ENCODE results near the gene PICK1. TPM values are rescaled to one million over a fixed set of nuclear protein-coding genes. Genes with fewer than 3 reads are reported as not detected.
"Not testable (repeated sequence)": the region's sequence is repeated elsewhere in the genome, so short reads cannot be mapped to it uniquely, and the experiment has no call there.

PICK1 gene
- total RNA-seq, 2 experiments from 2014 or later = 14.9 to 17.2 TPM

DNA sequence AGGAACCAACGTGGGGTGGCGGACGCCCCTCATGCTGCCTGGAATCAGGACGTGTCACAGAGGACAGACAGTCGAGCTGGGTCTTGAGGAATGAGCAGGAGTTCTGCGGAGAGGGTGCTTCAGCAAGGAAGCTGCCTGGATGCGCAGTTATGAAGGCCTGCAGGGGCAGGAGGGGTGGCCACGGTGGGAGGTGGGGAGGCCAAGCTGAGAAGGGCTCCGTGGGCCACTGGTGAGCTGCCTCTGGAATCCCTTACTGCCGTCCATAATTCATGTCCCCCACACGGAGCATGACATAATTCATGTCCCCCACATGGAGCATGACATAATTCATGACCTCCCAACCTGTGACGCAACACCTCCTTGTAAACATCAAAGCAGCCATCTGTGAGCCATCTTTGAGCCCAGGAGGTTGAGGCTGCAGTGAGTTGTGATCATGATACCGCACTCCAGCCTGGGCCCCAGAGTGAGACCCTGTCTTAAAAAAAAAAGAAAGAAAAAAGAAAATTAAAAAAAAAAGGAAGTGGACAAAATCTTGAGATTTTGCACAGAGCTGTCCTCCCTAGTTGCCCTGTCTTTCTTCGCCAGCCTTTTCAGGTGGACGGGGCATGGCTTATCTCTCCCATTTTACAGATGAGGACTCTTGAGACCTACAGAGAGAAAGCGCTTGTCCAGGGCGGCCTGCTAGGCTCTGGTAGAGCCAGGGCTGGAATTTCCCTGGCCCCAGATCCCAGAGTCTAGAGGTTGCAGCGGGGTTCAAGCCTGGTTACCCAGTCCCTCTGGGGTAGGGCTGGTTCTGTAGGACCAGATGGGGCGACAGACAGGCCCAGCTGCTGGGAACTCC, 24.3 kb upstream of the PICK1 start:
- CTCF ChIA-PET = no interaction called here
- Mint-ChIP-seq H3K4me3 (no peak overlapping the region), H3K27ac (no peak overlapping the region), H3K4me1 (no peaks in the 10 kb centered on the region), H3K36me3 (ENCODE audit: low read depth) (no peaks in the 10 kb centered on the region), H3K9me3 (ENCODE audit: low read depth) (no peaks in the 10 kb centered on the region), H3K27me3 (no peaks in the 10 kb centered on the region)
- POLR2A ChIA-PET = no interaction called here
- ATAC-seq = no peak
- no peak for DNase-seq
- intact Hi-C loops (cut with DNase I, micrococcal nuclease) = no loop called here

DNA sequence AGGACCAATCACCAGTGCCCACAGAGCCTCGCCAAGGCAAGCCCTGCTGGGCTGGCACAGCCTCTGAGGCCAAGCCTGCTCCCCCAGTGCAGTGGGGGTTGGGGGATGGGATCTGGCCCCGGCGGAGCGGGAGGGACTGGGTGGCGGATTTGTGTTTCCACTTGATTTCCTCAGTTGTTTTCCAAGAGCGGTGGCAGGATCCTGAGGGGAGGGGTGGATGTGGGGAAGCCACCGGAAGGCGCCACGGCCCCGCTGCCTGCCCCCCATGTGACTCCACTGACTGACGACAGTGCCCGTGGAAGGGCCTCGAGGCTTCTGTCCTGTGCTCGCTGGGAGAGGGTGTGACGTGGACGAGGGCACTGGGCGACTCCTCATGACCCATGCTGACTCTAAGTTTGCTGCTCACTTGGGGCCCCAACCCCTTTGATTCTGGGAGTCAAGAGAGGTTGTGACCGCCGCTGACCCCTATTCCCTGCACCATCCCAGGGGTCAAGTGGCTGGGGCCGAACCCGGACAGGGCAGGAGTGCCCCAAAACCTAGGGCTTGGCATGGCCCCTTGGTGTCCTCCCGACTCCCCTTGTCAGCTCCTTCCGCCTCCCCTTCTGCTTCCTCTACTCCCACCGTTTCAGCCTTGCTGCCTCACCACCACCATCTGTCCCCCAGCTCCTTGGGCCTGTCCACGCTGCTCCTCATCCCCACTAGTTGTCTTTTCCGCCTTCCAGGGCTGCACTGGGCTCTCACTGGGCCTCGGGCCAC, 23.5 kb upstream of the PICK1 start:
- POLR2A ChIA-PET = no interaction called here
- no peaks in the 10 kb centered on the region for H3K9me3 Mint-ChIP-seq (ENCODE audit: low read depth)
- H3K27ac Mint-ChIP-seq = no peak overlapping the region
- CTCF ChIA-PET = interaction anchor here (0.6 to 1.2 kb wide), 3 partner anchors 16 to 312 kb away, joined by 3 read pairs; no protein-coding TSS in a partner anchor
- no peaks in the 10 kb centered on the region for H3K27me3 Mint-ChIP-seq
- DNase-seq = no peak
- H3K36me3 Mint-ChIP-seq (ENCODE audit: low read depth) = no peaks in the 10 kb centered on the region
- intact Hi-C loops (cut with DNase I, micrococcal nuclease) = no loop called here
- ATAC-seq = no peak
- H3K4me1 Mint-ChIP-seq = no peaks in the 10 kb centered on the region
- no peak overlapping the region for H3K4me3 Mint-ChIP-seq

DNA sequence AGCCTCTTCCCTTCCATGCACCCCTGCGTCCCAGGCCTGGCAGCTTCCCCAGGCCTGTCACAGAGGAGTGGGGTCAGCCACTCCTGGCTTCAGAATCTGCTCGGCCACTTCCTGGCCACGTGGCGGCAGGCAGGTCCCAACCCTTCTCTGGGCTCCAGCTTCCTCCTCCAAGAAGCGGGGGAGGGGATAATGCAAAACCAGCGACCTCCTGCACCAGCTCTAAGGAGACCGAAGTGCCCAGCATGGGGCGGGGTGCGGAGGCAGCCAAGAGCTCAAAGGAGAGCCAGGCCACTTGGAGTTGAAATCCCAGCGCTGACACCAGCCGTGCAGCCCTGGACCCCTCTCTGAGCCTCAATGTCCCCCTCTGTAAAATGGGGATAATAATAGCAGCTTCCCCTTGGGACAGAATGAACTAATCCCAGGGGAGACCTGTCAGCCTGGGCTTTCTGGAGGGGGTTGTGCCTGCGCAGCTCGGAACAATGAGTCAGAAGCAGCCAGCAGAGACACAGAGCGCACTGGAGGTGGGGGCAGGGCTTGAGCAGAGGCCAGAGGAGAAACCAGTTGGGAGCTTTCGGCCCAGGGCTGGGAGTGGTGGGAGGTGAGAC, 22.8 kb upstream of the PICK1 start:
- no peak for DNase-seq

DNA sequence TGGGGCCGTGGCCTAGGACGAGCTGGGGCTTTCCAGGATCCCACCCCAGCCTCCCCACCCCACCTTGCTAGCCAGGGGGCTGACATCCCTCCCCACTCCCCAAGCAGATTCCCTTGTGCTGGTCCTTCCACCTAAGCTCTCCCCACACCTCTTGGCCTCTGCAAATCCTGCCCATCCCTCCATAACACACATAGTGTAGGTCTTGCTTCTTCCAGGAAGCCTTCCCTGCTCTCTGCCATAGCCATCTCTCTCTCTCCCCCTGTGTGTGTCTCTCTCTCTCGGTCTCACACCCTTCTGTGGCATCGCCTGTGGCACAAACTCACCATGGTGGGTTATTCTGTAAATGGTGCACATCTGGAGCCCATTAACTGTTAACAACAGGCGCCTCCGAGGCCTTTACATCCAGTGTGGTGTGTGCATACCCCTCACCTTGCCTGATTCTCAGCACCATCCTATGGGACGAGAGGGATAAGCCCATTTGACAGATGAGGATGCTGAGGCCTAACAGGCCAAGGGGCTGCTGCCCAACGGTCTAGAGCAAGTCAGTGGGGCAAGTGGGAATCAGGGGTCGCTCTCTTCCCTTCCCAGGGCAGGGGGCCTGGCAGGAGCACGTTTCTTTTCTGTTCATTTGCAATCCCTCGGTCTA, 22.2 kb upstream of the PICK1 start:
- H3K27me3 Mint-ChIP-seq = no peaks in the 10 kb centered on the region
- no peaks in the 10 kb centered on the region for H3K4me1 Mint-ChIP-seq
- H3K4me3 Mint-ChIP-seq = no peak overlapping the region
- H3K36me3 Mint-ChIP-seq (ENCODE audit: low read depth) = no peaks in the 10 kb centered on the region
- no peaks in the 10 kb centered on the region for H3K9me3 Mint-ChIP-seq (ENCODE audit: low read depth)
- CTCF ChIA-PET = no interaction called here
- intact Hi-C loops (cut with DNase I, micrococcal nuclease) = no loop called here
- DNase-seq (no peak), ATAC-seq (no peak)
- POLR2A ChIA-PET = no interaction called here
- H3K27ac Mint-ChIP-seq = no peak overlapping the region

More for the DNA sequence above, 22.8 kb upstream of the PICK1 start:
- no peak overlapping the region for H3K27ac Mint-ChIP-seq
- H3K36me3 Mint-ChIP-seq (ENCODE audit: low read depth) = no peaks in the 10 kb centered on the region
- H3K9me3 Mint-ChIP-seq (ENCODE audit: low read depth) = no peaks in the 10 kb centered on the region
- POLR2A ChIA-PET = no interaction called here
- no peak for ATAC-seq
- intact Hi-C loops (cut with DNase I, micrococcal nuclease) = no loop called here
- no peaks in the 10 kb centered on the region for H3K27me3 Mint-ChIP-seq
- H3K4me3 Mint-ChIP-seq = no peak overlapping the region
- CTCF ChIA-PET = interaction anchor here (0.6 to 1.2 kb wide), 2 partner anchors 18 to 312 kb away, joined by 3 read pairs; no protein-coding TSS in a partner anchor
- H3K4me1 Mint-ChIP-seq = no peaks in the 10 kb centered on the region

DNA sequence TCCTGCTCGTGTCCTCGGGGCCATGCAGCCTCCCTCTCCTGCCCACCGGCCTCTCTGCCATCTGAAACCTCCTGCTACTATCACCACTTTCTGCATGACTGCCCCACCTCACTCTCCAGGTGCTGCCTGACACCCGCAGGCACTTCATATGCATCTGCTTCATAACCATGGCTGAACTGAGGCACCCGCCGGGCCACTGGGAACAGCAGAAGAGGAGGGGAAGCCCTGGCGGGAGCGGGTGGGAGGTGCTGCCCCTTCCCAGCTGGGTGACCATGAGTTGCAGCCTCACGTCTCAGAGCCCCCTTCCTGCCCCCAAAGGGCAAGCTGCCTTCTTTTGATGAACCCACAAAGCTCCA, 21.7 kb upstream of the PICK1 start:
- no peaks in the 10 kb centered on the region for H3K27me3 Mint-ChIP-seq
- DNase-seq (no peak), ATAC-seq (no peak)
- no peaks in the 10 kb centered on the region for H3K36me3 Mint-ChIP-seq (ENCODE audit: low read depth)
- H3K27ac Mint-ChIP-seq = no peak overlapping the region
- intact Hi-C loops (cut with DNase I, micrococcal nuclease) = no loop called here
- no peaks in the 10 kb centered on the region for H3K9me3 Mint-ChIP-seq (ENCODE audit: low read depth)
- H3K4me3 Mint-ChIP-seq = no peak overlapping the region
- no peaks in the 10 kb centered on the region for H3K4me1 Mint-ChIP-seq
- CTCF ChIA-PET = no interaction called here
- POLR2A ChIA-PET = no interaction called here

DNA sequence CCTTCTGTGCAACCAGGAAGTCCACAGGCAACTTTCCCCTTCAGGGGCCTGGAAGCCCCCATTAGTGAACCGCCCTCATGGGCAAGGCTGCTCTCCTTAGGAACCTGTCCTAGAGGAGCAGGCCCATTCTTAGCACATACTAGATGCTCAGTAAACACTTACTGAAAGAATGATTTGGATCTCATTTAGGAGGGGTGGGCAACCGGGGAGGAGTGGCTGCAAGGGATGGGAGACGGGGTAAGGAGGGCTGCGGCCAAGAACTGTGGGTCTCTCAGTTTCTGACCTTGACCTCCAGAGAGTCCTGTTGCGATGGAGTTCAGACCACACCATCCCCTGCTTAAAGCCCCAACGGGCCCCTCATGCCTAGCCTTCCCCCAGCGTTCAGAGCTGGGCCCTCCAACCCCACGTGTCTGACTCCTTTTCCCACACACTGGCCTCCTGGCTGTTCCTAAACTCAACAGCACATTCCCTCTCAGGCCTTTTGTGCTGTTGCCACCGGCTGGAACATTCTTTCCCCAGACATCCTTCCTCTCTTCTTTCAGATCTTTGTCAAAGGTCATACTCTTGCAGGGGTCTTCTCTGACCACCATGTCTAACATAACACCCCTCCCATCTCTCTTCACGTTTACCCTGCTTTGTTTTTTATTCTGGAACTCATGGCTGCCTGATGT, 20.7 kb upstream of the PICK1 start:
- no peak overlapping the region for H3K4me3 Mint-ChIP-seq
- no peaks in the 10 kb centered on the region for H3K27me3 Mint-ChIP-seq
- no peaks in the 10 kb centered on the region for H3K9me3 Mint-ChIP-seq (ENCODE audit: low read depth)
- DNase-seq (no peak), ATAC-seq (no peak)
- ChIA-PET CTCF (interaction anchor here (1.0 kb wide), 1 partner anchor 16 kb away, joined by 3 read pairs; no protein-coding TSS in a partner anchor), POLR2A (no interaction called here)
- H3K27ac Mint-ChIP-seq = no peak overlapping the region
- intact Hi-C loops (cut with DNase I, micrococcal nuclease) = no loop called here
- H3K4me1 Mint-ChIP-seq = no peaks in the 10 kb centered on the region
- H3K36me3 Mint-ChIP-seq (ENCODE audit: low read depth) = no peaks in the 10 kb centered on the region

DNA sequence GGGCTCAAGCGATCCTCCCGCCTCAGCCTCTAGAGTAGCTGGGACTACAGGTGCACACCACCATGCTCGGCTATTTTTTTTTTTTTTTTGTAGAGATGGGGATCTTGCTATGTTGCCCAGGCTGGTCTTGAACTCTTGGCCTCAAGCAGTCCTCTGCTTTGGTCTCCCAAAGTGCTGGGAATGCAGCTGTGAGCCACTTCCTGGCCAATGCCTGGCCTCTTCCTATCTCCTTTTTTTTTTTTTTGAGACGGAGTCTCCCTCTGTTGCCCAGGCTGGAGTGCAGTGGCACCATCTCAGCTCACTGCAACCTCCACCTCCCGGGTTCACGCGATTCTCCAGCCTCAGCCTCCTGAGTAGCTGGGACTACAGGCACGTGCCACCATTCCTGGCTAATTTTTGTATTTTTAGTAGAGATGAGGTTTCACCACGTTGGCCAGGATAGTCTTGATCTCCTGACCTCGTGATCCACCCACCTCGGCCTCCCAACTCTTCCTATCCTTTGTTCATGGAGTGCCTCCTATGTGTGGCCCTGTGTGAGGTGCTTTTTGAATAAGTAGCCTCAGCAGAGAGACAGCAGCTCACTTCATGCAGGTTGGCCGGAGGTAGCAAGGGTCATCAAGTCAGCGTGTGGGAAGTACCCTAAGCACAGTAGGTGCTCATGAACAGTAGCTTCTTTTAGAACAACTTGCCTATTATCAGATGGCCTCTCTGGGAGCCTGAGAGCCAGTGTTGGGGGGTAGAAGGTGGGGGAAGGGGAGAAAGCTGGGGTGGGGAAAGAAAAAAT, 19.6 kb upstream of the PICK1 start:
- CTCF ChIA-PET = interaction anchor here (0.6 to 1.0 kb wide), 3 partner anchors 15 to 71 kb away, joined by 3 to 4 read pairs (median 3); no protein-coding TSS in a partner anchor
- DNase-seq; POLR2A ChIA-PET; H3K36me3 Mint-ChIP-seq (ENCODE audit: low read depth); ATAC-seq; H3K27me3 Mint-ChIP-seq; H3K9me3 Mint-ChIP-seq (ENCODE audit: low read depth); H3K4me3 Mint-ChIP-seq; H3K27ac Mint-ChIP-seq; H3K4me1 Mint-ChIP-seq; intact Hi-C loops (cut with DNase I, micrococcal nuclease): not testable (repeated sequence)

DNA sequence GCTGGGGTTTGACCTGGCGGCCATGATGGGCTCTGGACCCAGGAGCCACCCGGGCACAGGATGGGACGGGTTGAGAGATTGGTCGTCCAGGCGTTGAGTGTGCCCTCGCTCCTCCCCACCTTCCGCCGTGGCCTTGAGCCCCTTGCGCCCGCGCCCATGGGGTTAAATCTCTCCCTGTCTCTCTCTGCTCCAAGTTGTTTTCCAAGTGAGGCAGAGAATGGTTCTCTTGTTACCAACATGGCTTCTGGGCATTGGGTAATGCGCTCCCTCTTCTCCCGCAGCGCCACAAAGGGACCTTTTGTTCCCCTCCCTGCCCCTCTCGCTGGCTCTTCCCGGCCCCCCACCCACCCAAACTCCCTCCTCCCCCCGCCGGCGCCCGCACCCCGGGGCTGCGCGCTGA, 18.8 kb upstream of the PICK1 start:
- intact Hi-C loops (cut with DNase I, micrococcal nuclease) = no loop called here
- DNase-seq (no peak), ATAC-seq (no peak)
- H3K27me3 Mint-ChIP-seq = no peaks in the 10 kb centered on the region
- H3K27ac Mint-ChIP-seq = no peak overlapping the region
- H3K4me3 Mint-ChIP-seq = no peak overlapping the region
- H3K4me1 Mint-ChIP-seq = no peaks in the 10 kb centered on the region
- ChIA-PET CTCF (no interaction called here), POLR2A (no interaction called here)
- H3K36me3 Mint-ChIP-seq (ENCODE audit: low read depth) = no peaks in the 10 kb centered on the region
- no peaks in the 10 kb centered on the region for H3K9me3 Mint-ChIP-seq (ENCODE audit: low read depth)

DNA sequence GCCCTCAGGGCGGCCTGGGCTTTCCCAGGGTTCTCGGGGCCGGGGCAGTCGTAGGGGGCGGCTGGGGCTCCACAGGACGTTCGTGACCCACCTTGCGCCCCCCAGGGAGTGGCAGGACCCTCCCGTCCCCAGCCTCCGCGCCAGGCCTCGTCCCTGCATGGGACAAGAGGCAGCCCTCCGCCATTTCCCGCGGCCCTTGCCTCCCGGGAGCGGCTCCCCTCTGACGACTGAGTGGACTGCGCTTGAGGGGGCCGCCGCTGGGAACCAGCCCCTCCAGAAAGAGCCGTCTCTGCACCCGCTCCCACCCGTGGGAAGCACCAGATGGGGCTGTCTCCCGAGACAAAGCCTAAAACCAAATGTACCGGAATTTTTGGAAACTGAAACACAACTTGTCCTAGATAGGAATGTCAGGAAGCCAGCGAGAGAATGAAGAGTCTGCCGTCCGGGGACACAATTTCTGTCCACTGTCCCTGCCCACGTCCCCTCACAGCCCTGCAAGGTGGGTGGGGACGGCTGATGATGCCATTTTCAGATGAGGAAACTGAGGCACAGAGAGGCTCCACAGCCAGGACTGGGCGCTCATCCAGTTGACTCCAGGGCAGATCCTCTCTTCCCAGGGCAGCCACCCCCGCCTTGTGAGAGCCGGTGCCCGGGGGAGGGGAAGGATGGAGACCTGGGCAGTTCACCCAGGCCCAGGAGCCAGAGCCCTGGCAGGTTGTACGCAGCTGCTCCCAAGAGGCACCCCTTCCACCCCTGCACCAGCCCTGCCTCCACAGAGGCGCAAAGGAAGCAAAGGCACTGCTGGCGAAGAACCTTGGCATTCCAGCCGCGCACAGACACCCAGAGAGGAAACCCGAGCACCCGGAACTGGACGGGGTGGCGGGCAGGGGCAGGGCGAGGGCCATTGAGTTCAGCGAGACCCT, 18.1 kb upstream of the PICK1 start:
- Mint-ChIP-seq H3K27ac (no peak overlapping the region), H3K9me3 (ENCODE audit: low read depth) (no peaks in the 10 kb centered on the region), H3K4me3 (no peak overlapping the region), H3K27me3 (no peaks in the 10 kb centered on the region), H3K4me1 (no peaks in the 10 kb centered on the region), H3K36me3 (ENCODE audit: low read depth) (no peaks in the 10 kb centered on the region)
- DNase-seq (no peak), ATAC-seq (no peak)
- intact Hi-C loops (cut with DNase I, micrococcal nuclease) = no loop called here
- ChIA-PET CTCF (no interaction called here), POLR2A (no interaction called here)

Measured in activated CD4-positive, alpha-beta T cell treated with anti-CD3 and anti-CD28 coated beads for 36 hours (primary cell).